ENCODE data around the gene CCDC24.

The CCDC24 gene

DNA sequence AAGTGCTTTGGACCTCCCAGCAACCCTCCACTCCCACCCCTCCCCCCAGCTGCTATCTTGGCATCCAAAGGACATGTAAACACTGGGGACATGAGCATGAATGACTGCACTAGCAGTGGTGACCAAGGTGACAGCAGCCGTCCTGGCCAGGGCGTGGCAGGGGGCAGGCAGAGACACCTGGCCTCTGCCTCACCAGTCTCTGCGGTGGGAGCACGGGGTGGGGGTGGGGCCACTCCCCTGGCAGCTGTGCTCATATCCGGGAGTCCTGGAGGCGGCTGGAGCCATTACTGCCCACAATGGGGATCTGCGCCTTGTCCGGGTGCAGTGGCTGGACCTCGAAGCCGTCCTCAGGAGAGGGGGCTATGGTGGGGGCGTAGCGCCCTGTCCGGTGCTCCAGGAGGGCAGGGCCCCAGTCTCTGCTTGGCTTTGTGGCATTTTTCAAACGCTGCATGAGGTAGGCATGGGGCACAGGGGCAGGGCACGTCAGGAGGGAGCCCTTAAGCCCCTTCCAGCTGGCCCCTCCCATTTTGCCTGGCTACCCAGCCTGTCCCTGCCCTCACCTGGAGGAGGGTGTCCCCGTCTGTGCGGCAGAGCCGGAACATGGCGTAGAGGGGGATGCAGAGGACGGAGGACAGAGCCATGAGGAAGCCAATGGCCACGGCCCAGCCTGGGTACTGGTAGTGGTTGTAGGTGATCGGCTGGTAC lies 6.0 kb downstream of the CCDC24 start:
- no peak for TF ChIP-seq CTCF (IDR thresholded peaks at IDR 0.05)

DNA sequence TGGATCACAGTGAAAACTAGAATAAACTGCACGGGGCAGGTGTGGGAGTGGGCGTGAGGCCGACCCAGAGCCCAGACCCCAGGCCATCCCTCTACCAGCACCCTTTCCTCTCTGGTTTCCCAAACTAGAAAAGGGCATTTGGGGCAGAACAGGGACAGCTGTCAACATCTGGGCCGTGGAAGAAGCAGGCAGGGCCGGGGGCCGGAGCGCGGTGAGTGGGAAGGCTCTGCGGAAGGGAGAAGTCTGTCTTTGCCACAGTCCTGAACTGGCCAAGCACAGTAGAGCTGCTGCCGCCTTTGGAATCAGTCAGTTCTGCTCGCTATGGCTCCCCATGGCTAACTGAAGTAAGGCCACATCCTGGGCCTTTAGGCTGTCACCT lies 6.6 kb downstream of the CCDC24 start:
- no peak for TF ChIP-seq CTCF (IDR thresholded peaks at IDR 0.05)

DNA sequence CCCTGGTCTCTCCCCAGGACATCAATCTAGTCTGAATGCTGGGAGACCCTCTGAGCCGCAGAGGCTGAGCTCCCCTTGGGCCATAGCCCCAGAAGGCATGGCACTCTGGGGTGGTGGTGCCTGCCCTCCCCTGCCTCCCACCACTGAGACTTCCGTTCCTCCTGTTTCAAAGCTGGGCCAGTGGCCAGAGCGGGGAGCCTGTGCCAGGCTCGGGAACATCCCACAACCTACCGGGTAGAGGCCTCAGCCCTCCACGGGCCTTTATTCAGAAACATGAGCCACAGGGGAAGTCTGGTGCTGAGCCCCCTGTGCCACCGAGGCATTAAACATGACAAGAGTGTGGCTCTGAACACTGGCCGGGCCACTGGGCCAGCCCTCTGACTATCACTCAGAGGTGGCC lies 8.1 kb downstream of the CCDC24 start:
- TF ChIP-seq CTCF (IDR thresholded peaks at IDR 0.05), result no peak

GRCh38 chr1:44000122-44000665 lies 8.8 kb downstream of the CCDC24 start:
- TF ChIP-seq CTCF (IDR thresholded peaks at IDR 0.05), result no peak

GRCh38 chr1:44002165-44002564 lies 10.8 kb downstream of the CCDC24 start:
- TF ChIP-seq CTCF (IDR thresholded peaks at IDR 0.05), result no peak

DNA sequence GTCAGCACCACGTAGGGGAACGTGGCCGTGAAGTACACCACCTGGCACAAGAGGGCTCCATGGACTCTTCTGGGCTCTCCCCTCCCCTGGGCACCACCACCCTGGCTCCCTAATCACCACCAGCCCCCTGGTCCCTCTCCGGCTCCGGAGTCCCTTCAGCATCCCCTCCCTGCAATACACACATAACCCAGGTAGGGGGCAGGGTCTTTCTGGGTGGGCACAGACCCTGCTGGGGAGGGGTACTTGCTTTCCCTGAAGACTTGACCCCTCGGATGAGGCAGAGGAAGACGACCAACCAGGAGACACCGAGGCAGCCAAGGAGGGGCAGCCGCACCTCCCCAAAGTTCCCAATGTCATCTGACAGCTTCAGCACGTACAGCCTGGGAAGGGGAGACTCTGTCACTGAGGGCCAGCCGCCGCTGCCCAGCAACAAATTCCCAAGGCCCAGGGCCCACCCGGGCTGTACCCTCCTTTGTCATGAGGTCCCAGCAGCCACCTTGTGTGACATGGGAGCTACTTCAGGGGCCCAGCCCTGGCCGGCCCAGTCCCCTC lies 11.3 kb downstream of the CCDC24 start:
- no peak; the same call in 1 of the 2 replicates for TF ChIP-seq CTCF (IDR thresholded peaks at IDR 0.05)

DNA sequence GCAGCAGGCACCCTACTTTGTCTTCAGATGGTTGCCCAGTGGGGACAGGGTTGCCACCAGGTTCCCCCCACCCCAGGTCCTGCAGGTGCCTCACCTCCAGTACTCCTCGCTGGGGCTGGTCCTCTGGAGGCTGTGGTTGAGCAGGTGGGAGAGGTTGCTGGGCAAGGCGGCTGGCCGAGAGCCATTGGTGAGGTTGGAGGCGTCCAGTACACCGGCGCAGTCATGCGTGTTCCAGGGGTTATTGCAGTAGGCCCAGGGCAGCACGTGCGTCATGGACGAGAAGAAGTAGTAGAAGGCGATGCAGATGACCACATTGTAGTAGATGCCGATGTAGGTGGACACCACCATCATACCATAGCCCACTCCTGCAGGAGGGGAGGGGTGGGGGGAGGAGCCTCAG lies 16.9 kb downstream of the CCDC24 start:
- no peak for TF ChIP-seq CTCF (IDR thresholded peaks at IDR 0.05)
